ENCODE results near the gene KRAS.

DNA sequence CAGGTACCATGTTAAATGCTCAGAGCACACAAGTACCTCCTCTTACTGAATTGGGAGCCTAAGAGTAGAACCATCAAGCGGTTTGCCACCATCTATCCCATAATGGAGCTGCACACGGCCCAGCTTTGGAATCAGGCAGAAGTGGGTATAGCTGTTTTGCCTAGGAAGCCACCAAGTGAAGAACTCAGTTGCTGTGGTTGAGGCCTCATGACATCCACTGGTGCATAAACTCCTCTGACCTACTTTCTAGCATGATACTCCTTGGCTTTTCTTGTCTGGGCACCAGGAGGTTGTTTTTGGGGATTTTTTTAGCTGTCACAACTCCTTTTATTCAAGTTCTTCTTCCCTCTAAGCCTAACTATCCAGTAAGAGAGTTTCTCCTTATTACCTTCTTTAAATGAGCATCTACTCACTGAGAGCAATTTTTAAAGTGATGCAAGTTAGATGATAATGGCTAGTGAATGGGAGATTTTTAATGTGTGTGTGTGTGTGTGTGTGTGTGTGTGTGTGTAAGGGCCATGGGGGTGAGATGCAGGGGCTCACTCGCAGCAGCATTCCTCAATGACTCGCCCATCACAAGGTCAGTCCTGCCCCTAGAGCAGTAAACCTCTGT, 20.9 kb upstream of the KRAS start:
- TF ChIP-seq, protein P1, sequence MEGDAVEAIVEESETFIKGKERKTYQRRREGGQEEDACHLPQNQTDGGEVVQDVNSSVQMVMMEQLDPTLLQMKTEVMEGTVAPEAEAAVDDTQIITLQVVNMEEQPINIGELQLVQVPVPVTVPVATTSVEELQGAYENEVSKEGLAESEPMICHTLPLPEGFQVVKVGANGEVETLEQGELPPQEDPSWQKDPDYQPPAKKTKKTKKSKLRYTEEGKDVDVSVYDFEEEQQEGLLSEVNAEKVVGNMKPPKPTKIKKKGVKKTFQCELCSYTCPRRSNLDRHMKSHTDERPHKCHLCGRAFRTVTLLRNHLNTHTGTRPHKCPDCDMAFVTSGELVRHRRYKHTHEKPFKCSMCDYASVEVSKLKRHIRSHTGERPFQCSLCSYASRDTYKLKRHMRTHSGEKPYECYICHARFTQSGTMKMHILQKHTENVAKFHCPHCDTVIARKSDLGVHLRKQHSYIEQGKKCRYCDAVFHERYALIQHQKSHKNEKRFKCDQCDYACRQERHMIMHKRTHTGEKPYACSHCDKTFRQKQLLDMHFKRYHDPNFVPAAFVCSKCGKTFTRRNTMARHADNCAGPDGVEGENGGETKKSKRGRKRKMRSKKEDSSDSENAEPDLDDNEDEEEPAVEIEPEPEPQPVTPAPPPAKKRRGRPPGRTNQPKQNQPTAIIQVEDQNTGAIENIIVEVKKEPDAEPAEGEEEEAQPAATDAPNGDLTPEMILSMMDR (IDR thresholded peaks at IDR 0.05), result no peak
- TF ChIP-seq POLR2A (IDR thresholded peaks at IDR 0.05), result no peak

Measured in breast epithelium (tissue), 3 donors.